ENCODE measurements around the gene RAD51B. TPM values are rescaled to one million over a fixed set of nuclear protein-coding genes. Genes with fewer than 3 reads are reported as not detected.

Gene RAD51B
- total RNA-seq, 1 experiment from 2014 or later, result 20.0 TPM

- DNase-seq (ENCODE audit: low read depth, low spot score) (no peak), ATAC-seq (no peak)
- H3K9me2 ChIP-seq (ENCODE audit: insufficient read depth), result no peaks in the 10 kb centered on the region
- H3K36me3 ChIP-seq (ENCODE audit: control insufficient read depth in 1 of 2, insufficient read depth in 2 of 2, low read length in 2 of 2), result no peaks in the 10 kb centered on the region
- no peak overlapping the region for H3K27ac ChIP-seq (ENCODE audit: low read depth, low read length)
- ChIA-PET RAD21 (ENCODE audit: low non-redundant PET in 1 of 2, low total read pairs in 2 of 2, uncharacterized antibody in 2 of 2, unreplicated experiment in 2 of 2) (no interaction called here), POLR2A (no interaction called here), CTCF (no interaction called here)
- TF ChIP-seq EZH2phosphoT487 (IDR thresholded peaks at IDR 0.05; ENCODE audit: borderline replicate concordance), result no peak
- TF ChIP-seq, protein P1, sequence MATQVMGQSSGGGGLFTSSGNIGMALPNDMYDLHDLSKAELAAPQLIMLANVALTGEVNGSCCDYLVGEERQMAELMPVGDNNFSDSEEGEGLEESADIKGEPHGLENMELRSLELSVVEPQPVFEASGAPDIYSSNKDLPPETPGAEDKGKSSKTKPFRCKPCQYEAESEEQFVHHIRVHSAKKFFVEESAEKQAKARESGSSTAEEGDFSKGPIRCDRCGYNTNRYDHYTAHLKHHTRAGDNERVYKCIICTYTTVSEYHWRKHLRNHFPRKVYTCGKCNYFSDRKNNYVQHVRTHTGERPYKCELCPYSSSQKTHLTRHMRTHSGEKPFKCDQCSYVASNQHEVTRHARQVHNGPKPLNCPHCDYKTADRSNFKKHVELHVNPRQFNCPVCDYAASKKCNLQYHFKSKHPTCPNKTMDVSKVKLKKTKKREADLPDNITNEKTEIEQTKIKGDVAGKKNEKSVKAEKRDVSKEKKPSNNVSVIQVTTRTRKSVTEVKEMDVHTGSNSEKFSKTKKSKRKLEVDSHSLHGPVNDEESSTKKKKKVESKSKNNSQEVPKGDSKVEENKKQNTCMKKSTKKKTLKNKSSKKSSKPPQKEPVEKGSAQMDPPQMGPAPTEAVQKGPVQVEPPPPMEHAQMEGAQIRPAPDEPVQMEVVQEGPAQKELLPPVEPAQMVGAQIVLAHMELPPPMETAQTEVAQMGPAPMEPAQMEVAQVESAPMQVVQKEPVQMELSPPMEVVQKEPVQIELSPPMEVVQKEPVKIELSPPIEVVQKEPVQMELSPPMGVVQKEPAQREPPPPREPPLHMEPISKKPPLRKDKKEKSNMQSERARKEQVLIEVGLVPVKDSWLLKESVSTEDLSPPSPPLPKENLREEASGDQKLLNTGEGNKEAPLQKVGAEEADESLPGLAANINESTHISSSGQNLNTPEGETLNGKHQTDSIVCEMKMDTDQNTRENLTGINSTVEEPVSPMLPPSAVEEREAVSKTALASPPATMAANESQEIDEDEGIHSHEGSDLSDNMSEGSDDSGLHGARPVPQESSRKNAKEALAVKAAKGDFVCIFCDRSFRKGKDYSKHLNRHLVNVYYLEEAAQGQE (IDR thresholded peaks at IDR 0.05; ENCODE audit: low read depth), result no peak
- TF ChIP-seq, protein P2, sequence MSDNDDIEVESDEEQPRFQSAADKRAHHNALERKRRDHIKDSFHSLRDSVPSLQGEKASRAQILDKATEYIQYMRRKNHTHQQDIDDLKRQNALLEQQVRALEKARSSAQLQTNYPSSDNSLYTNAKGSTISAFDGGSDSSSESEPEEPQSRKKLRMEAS (IDR thresholded peaks at IDR 0.05), result no peak
- no peak for TF ChIP-seq SIN3A (IDR thresholded peaks at IDR 0.05; ENCODE audit: low read depth)
- no peak for TF ChIP-seq POLR2AphosphoS5 (IDR thresholded peaks at IDR 0.05; ENCODE audit: low read depth, low read length)
- TF ChIP-seq RAD21 (IDR thresholded peaks at IDR 0.05; ENCODE audit: low read depth), result no peak
- TF ChIP-seq ATF3 (IDR thresholded peaks at IDR 0.05), result no peak
- no peak for TF ChIP-seq JUND (IDR thresholded peaks at IDR 0.05)
- no peak for TF ChIP-seq CEBPB (IDR thresholded peaks at IDR 0.05; ENCODE audit: low read depth)
- TF ChIP-seq ELF1 (IDR thresholded peaks at IDR 0.05; ENCODE audit: borderline replicate concordance, low read depth), result no peak
- TF ChIP-seq ZNF274 (IDR thresholded peaks at IDR 0.05; ENCODE audit: low read depth, low read length), result no peak
- TF ChIP-seq, protein P3, sequence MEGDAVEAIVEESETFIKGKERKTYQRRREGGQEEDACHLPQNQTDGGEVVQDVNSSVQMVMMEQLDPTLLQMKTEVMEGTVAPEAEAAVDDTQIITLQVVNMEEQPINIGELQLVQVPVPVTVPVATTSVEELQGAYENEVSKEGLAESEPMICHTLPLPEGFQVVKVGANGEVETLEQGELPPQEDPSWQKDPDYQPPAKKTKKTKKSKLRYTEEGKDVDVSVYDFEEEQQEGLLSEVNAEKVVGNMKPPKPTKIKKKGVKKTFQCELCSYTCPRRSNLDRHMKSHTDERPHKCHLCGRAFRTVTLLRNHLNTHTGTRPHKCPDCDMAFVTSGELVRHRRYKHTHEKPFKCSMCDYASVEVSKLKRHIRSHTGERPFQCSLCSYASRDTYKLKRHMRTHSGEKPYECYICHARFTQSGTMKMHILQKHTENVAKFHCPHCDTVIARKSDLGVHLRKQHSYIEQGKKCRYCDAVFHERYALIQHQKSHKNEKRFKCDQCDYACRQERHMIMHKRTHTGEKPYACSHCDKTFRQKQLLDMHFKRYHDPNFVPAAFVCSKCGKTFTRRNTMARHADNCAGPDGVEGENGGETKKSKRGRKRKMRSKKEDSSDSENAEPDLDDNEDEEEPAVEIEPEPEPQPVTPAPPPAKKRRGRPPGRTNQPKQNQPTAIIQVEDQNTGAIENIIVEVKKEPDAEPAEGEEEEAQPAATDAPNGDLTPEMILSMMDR (IDR thresholded peaks at IDR 0.05 in 2 of 3, conservative IDR thresholded peaks at IDR 0.05 in 1 of 3; ENCODE audit: borderline replicate concordance in 1 of 3, insufficient read depth in 1 of 3, low read depth in 2 of 3, low read length in 2 of 3), result no peak
- no peak for TF ChIP-seq FOSL1 (IDR thresholded peaks at IDR 0.05; ENCODE audit: low read depth)
- no peak for TF ChIP-seq POLR2A (IDR thresholded peaks at IDR 0.05; ENCODE audit: borderline replicate concordance, extremely low read depth, insufficient read depth, insufficient read length)
- no peak for TF ChIP-seq YY1 (IDR thresholded peaks at IDR 0.05; ENCODE audit: extremely low read depth, insufficient replicate concordance, low read depth, low read length)
- H3K4me2 ChIP-seq (ENCODE audit: low read length), result no peak overlapping the region
- H4K20me1 ChIP-seq (ENCODE audit: insufficient read depth), result no peaks in the 10 kb centered on the region
- no peak overlapping the region for H3K4me3 ChIP-seq (replicated peaks in 1 of 2; ENCODE audit: low read depth in 1 of 2, low read length in 2 of 2)
- intact Hi-C loops (cut with micrococcal nuclease), result no loop called here
- BruUV-seq (replicated peaks), result no TSS peak
- H3K4me1 ChIP-seq (ENCODE audit: control insufficient read depth in 1 of 2, insufficient read depth in 2 of 2, low read length in 2 of 2), result peaks cover 0 to 4% of the 10 kb centered on the region in 2 experiments; a peak in 2 of 4 replicates
- no peaks in the 10 kb centered on the region for H3K9me3 ChIP-seq (ENCODE audit: control insufficient read depth in 1 of 2, insufficient read depth in 1 of 2, low read depth in 1 of 2, low read length in 2 of 2)
- H3K27me3 ChIP-seq (ENCODE audit: insufficient read depth, low read length), result no peaks in the 10 kb centered on the region
- no peak overlapping the region for H2AFZ ChIP-seq (ENCODE audit: low read depth, low read length, poor library complexity, severe bottlenecking)
- H3K9ac ChIP-seq (ENCODE audit: low read length), result no peak overlapping the region
- no peaks in the 10 kb centered on the region for H3K79me2 ChIP-seq (ENCODE audit: insufficient read depth, low read length)
Observed at GRCh38 chr14:68768316-68768715, 948.7 kb downstream of the RAD51B start.

Data from HCT116 (cell line).